ENCODE data around the gene CLTCL1. TPM values are rescaled to one million over a fixed set of nuclear protein-coding genes. Genes with fewer than 3 reads are reported as not detected.
"Not testable (repeated sequence)": the region's sequence is repeated elsewhere in the genome, so short reads cannot be mapped to it uniquely, and the experiment has no call there.

CLTCL1 gene
- total and polyA plus RNA-seq, 4 donors: 2.0 to 4.8 (median 2.6) TPM

DNA sequence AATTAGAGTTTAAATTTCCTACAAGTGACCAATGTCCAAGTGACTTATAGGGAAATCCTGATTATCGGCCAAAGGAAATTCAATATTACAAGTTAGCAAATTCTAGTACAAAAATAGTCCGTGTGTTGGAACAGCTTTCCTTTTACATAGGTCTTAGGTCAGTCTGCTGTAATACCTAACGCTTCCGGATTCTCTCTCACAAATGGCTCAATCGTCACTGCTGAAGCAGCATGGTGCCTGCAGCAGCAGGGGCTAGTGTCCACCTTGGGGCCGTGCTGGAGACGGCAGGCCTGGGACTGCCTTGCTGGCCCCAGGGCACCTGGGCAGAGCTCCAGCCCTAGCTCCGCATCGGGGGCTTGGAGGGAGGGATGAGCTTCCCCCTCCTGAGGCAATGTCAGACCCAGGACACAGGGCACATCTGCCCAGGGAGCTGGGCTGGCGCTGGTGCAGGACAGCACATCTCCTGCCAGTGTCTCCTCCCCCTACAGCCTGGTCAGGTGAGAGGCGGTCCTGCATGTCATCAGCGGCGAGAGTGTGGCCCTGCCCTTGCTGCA is 39.4 kb upstream of the CLTCL1 start:
- Histone ChIP-seq H3K4me1 (ENCODE audit: control insufficient read depth in 4 of 4, insufficient read depth in 4 of 4, low read length in 3 of 4) (no peaks in the 10 kb centered on the region), H3K9me3 (ENCODE audit: control insufficient read depth in 4 of 4, low read length in 3 of 4) (no peaks in the 10 kb centered on the region), H3K36me3 (ENCODE audit: control insufficient read depth in 4 of 4, insufficient read depth in 3 of 4, low read depth in 1 of 4, low read length in 3 of 4) (peaks cover 8 to 40% (median 31%) of the 10 kb centered on the region in 4 donors), H3K9ac (ENCODE audit: low read depth in 1 of 2, low read length in 2 of 2) (no peak overlapping the region), H3K4me3 (ENCODE audit: low read depth in 1 of 3, low read length in 3 of 3) (no peak overlapping the region), H3K27ac (ENCODE audit: low read depth in 1 of 2, low read length in 2 of 2) (no peak overlapping the region), H3K27me3 (ENCODE audit: control insufficient read depth in 4 of 4, insufficient read depth in 4 of 4, low read length in 3 of 4) (no peaks in the 10 kb centered on the region)
- DNase-seq (ENCODE audit: low spot score): no peak
- 95% methylated on average over 13 of the region's 13 CpGs for whole genome bisulfite sequencing
- TF ChIP-seq GABPA (IDR thresholded peaks at IDR 0.05 in 1 of 2, conservative IDR thresholded peaks at IDR 0.05 in 1 of 2) (no peak), EGR1 (IDR thresholded peaks at IDR 0.05; ENCODE audit: low read depth in 2 of 2) (no peak), RXRA (IDR thresholded peaks at IDR 0.05) (no peak), FOXA2 (IDR thresholded peaks at IDR 0.05) (no peak), YY1 (IDR thresholded peaks at IDR 0.05) (no peak), FOXA1 (IDR thresholded peaks at IDR 0.05) (no peak)
- TF ChIP-seq, protein P1, sequence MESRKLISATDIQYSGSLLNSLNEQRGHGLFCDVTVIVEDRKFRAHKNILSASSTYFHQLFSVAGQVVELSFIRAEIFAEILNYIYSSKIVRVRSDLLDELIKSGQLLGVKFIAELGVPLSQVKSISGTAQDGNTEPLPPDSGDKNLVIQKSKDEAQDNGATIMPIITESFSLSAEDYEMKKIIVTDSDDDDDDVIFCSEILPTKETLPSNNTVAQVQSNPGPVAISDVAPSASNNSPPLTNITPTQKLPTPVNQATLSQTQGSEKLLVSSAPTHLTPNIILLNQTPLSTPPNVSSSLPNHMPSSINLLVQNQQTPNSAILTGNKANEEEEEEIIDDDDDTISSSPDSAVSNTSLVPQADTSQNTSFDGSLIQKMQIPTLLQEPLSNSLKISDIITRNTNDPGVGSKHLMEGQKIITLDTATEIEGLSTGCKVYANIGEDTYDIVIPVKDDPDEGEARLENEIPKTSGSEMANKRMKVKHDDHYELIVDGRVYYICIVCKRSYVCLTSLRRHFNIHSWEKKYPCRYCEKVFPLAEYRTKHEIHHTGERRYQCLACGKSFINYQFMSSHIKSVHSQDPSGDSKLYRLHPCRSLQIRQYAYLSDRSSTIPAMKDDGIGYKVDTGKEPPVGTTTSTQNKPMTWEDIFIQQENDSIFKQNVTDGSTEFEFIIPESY (IDR thresholded peaks at IDR 0.05): no peak
- TF ChIP-seq, protein P2, sequence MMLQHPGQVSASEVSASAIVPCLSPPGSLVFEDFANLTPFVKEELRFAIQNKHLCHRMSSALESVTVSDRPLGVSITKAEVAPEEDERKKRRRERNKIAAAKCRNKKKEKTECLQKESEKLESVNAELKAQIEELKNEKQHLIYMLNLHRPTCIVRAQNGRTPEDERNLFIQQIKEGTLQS (IDR thresholded peaks at IDR 0.05): no peak
- TF ChIP-seq, protein P3, sequence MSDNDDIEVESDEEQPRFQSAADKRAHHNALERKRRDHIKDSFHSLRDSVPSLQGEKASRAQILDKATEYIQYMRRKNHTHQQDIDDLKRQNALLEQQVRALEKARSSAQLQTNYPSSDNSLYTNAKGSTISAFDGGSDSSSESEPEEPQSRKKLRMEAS (IDR thresholded peaks at IDR 0.05): no peak
- TF ChIP-seq, protein P4, sequence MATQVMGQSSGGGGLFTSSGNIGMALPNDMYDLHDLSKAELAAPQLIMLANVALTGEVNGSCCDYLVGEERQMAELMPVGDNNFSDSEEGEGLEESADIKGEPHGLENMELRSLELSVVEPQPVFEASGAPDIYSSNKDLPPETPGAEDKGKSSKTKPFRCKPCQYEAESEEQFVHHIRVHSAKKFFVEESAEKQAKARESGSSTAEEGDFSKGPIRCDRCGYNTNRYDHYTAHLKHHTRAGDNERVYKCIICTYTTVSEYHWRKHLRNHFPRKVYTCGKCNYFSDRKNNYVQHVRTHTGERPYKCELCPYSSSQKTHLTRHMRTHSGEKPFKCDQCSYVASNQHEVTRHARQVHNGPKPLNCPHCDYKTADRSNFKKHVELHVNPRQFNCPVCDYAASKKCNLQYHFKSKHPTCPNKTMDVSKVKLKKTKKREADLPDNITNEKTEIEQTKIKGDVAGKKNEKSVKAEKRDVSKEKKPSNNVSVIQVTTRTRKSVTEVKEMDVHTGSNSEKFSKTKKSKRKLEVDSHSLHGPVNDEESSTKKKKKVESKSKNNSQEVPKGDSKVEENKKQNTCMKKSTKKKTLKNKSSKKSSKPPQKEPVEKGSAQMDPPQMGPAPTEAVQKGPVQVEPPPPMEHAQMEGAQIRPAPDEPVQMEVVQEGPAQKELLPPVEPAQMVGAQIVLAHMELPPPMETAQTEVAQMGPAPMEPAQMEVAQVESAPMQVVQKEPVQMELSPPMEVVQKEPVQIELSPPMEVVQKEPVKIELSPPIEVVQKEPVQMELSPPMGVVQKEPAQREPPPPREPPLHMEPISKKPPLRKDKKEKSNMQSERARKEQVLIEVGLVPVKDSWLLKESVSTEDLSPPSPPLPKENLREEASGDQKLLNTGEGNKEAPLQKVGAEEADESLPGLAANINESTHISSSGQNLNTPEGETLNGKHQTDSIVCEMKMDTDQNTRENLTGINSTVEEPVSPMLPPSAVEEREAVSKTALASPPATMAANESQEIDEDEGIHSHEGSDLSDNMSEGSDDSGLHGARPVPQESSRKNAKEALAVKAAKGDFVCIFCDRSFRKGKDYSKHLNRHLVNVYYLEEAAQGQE (IDR thresholded peaks at IDR 0.05): no peak

DNA sequence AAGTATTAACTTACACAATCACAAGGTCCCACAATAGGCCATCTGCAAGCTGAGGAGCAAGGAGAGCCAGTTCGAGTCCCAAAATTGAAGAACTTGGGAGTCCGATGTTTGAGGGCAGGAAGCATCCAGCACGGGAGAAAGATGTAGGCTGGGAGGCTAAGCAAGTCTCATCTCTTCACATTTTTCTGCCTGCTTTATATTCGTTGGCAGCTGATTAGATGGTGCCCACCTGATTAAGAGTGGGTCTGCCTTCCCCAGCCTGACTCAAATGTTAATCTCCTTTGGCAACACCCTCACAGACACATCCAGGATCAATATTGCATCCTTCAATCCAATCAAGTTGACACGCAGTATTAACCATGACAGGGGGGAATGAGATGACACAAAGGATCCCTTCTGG is 38.7 kb upstream of the CLTCL1 start:
- DNase-seq (ENCODE audit: low spot score); H3K9ac ChIP-seq (ENCODE audit: low read depth in 1 of 2, low read length in 2 of 2); H3K27me3 ChIP-seq (ENCODE audit: control insufficient read depth in 4 of 4, insufficient read depth in 4 of 4, low read length in 3 of 4); H3K4me3 ChIP-seq (ENCODE audit: low read depth in 1 of 3, low read length in 3 of 3); H3K4me1 ChIP-seq (ENCODE audit: control insufficient read depth in 4 of 4, insufficient read depth in 4 of 4, low read length in 3 of 4); H3K9me3 ChIP-seq (ENCODE audit: control insufficient read depth in 4 of 4, low read length in 3 of 4); H3K27ac ChIP-seq (ENCODE audit: low read depth in 1 of 2, low read length in 2 of 2): not testable (repeated sequence)
- 96% methylated on average over 5 of the region's 5 CpGs for WGBS
- peaks cover 7 to 40% (median 31%) of the 10 kb centered on the region in 4 donors for H3K36me3 ChIP-seq (ENCODE audit: control insufficient read depth in 4 of 4, insufficient read depth in 3 of 4, low read depth in 1 of 4, low read length in 3 of 4)

DNA sequence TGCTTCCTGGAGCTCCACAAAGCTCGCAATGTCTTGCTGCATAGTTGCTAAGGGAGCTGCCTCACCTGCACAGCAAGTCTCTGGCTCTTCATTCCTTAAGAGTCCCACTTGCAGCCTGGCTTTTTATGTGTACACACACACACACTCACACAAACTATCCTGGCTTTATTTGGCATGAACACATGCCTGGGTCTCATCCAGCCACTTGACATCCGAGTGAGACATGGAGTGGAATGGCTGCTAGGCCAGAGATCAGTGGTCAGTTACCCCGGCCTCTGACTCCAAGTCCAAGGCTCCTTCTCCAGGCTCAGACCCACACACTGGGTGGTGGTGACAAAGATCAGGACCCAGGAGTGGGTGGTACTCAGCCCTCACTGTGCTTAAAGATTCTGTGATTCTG is 37.9 kb upstream of the CLTCL1 start:
- H3K4me3 ChIP-seq (ENCODE audit: low read depth in 1 of 3, low read length in 3 of 3): no peak overlapping the region
- H3K9me3 ChIP-seq (ENCODE audit: control insufficient read depth in 4 of 4, low read length in 3 of 4): no peaks in the 10 kb centered on the region
- peaks cover 7 to 38% (median 28%) of the 10 kb centered on the region in 4 donors for H3K36me3 ChIP-seq (ENCODE audit: control insufficient read depth in 4 of 4, insufficient read depth in 3 of 4, low read depth in 1 of 4, low read length in 3 of 4)
- no peak overlapping the region for H3K9ac ChIP-seq (ENCODE audit: low read depth in 1 of 2, low read length in 2 of 2)
- no peak for DNase-seq (ENCODE audit: low spot score)
- no peak overlapping the region for H3K27ac ChIP-seq (ENCODE audit: low read depth in 1 of 2, low read length in 2 of 2)
- H3K4me1 ChIP-seq (ENCODE audit: control insufficient read depth in 4 of 4, insufficient read depth in 4 of 4, low read length in 3 of 4): no peaks in the 10 kb centered on the region
- WGBS: 85% methylated on average over 3 of the region's 3 CpGs
- H3K27me3 ChIP-seq (ENCODE audit: control insufficient read depth in 4 of 4, insufficient read depth in 4 of 4, low read length in 3 of 4): no peaks in the 10 kb centered on the region
- TF ChIP-seq GABPA (IDR thresholded peaks at IDR 0.05 in 1 of 2, conservative IDR thresholded peaks at IDR 0.05 in 1 of 2) (no peak), RXRA (IDR thresholded peaks at IDR 0.05) (no peak), SP1 (IDR thresholded peaks at IDR 0.05) (no peak), NR2F2 (IDR thresholded peaks at IDR 0.05) (no peak), YY1 (IDR thresholded peaks at IDR 0.05) (no peak), FOXA1 (IDR thresholded peaks at IDR 0.05) (no peak), FOXA2 (IDR thresholded peaks at IDR 0.05) (no peak), RAD21 (IDR thresholded peaks at IDR 0.05) (no peak)
- TF ChIP-seq, protein P2 (IDR thresholded peaks at IDR 0.05): no peak
- TF ChIP-seq, protein P3 (IDR thresholded peaks at IDR 0.05): no peak
- TF ChIP-seq, protein P1 (IDR thresholded peaks at IDR 0.05): no peak
- TF ChIP-seq, protein P4 (IDR thresholded peaks at IDR 0.05): no peak

Measured in liver (tissue), 9 donors.